Trophoblast cell (in vitro differentiated cells and primary cell): ENCODE data around the gene FBXO47.

Experiments used
- DNase-seq, 2 donors: peaks; one replicate each; pipeline ENCODE4 v3.0.0-alpha.2; 2016
- H2AFZ ChIP-seq: 2 replicates; pipeline ENCODE4 v1.6.1; 2013; ENCODE audit warnings: low read length, moderate library complexity, mild to moderate bottlenecking; ENCODE audit not compliant: insufficient read depth, poor library complexity
- H2AK5ac ChIP-seq: 2 replicates; pipeline ENCODE4 v1.6.1; 2013; ENCODE audit warnings: mild to moderate bottlenecking, low read length
- H2BK120ac ChIP-seq: 2 replicates; pipeline ENCODE4 v1.6.1; 2013; ENCODE audit warnings: low read length, mild to moderate bottlenecking, moderate library complexity; ENCODE audit not compliant: insufficient read depth, poor library complexity
- H2BK12ac ChIP-seq: 2 replicates; pipeline ENCODE4 v1.6.1; 2013; ENCODE audit warnings: mild to moderate bottlenecking, low read length, moderate library complexity
- H2BK5ac ChIP-seq: 2 replicates; pipeline ENCODE4 v1.6.1; 2013; ENCODE audit warnings: low read length, low read depth, moderate library complexity, mild to moderate bottlenecking; ENCODE audit not compliant: poor library complexity
- H3K14ac ChIP-seq: 2 replicates; pipeline ENCODE4 v1.6.1; 2013; ENCODE audit warnings: mild to moderate bottlenecking, low read length
- H3K18ac ChIP-seq: 2 replicates; pipeline ENCODE4 v1.6.1; 2013; ENCODE audit warnings: mild to moderate bottlenecking, low read length
- H3K23ac ChIP-seq: 2 replicates; pipeline ENCODE4 v1.6.1; 2013; ENCODE audit warnings: low read length
- H3K27ac ChIP-seq: 2 replicates; pipeline ENCODE4 v1.5.1; 2013; ENCODE audit warnings: low read depth, mild to moderate bottlenecking, inconsistent platforms, low read length, moderate library complexity
- H3K27me3 ChIP-seq: 2 replicates; pipeline ENCODE4 v1.6.1; 2013; ENCODE audit warnings: inconsistent platforms, mild to moderate bottlenecking, low read length, moderate library complexity; ENCODE audit not compliant: insufficient read depth
- H3K36me3 ChIP-seq, 2 experiments: 1 replicate in 1 of 2; 2 replicates in 1 of 2; pipeline ENCODE4 v1.6.1; 2013; ENCODE audit warnings: low read length in 2 of 2, mild to moderate bottlenecking in 2 of 2, moderate library complexity in 1 of 2; ENCODE audit not compliant: insufficient read depth in 2 of 2, control insufficient read depth in 1 of 2
- H3K4ac ChIP-seq: 2 replicates; pipeline ENCODE4 v1.6.1; 2013; ENCODE audit warnings: low read depth, mild to moderate bottlenecking, low read length, moderate library complexity
- H3K4me1 ChIP-seq, 2 experiments: 1 replicate in 1 of 2; 2 replicates in 1 of 2; pipeline ENCODE4 v1.6.1; 2013; ENCODE audit warnings: low read length in 2 of 2, mild to moderate bottlenecking in 2 of 2, moderate library complexity in 1 of 2; ENCODE audit not compliant: insufficient read depth in 2 of 2, control insufficient read depth in 1 of 2
- H3K4me2 ChIP-seq: 2 replicates; pipeline ENCODE4 v1.6.1; 2013; ENCODE audit warnings: inconsistent platforms, mild to moderate bottlenecking, low read length, moderate library complexity
- H3K4me3 ChIP-seq: 2 replicates; pipeline ENCODE4 v1.5.1; 2013; ENCODE audit warnings: mild to moderate bottlenecking, low read depth, low read length, inconsistent platforms
- H3K79me1 ChIP-seq: one replicate; pipeline ENCODE4 v1.6.1; 2013; ENCODE audit warnings: low read length
- H3K79me2 ChIP-seq: 2 replicates; pipeline ENCODE4 v1.6.1; 2013; ENCODE audit warnings: low read length, mild to moderate bottlenecking; ENCODE audit not compliant: control insufficient read depth, insufficient read depth, poor library complexity
- H3K9ac ChIP-seq: 2 replicates; pipeline ENCODE4 v1.6.1; 2013; ENCODE audit warnings: mild to moderate bottlenecking, low read length
- H3K9me3 ChIP-seq: 2 replicates; pipeline ENCODE4 v1.6.1; 2013; ENCODE audit warnings: low read depth, mild to moderate bottlenecking, control low read depth, inconsistent platforms, low read length; ENCODE audit not compliant: insufficient read depth
- H4K12ac ChIP-seq: 2 replicates; pipeline ENCODE4 v1.6.1; 2013; ENCODE audit warnings: low read depth, mild to moderate bottlenecking, low read length, moderate library complexity
- H4K8ac ChIP-seq: 2 replicates; pipeline ENCODE4 v1.6.1; 2013; ENCODE audit warnings: low read depth, mild to moderate bottlenecking, low read length, moderate library complexity
- H4K91ac ChIP-seq: one replicate; pipeline ENCODE4 v1.6.1; 2013; ENCODE audit warnings: low read depth, mild to moderate bottlenecking, low read length, moderate library complexity
- WGBS: extraction: QIAGEN DNeasy Blood & Tissue Kit; methylation state at CpG from one replicate; pipeline ENCODE4 v1.1.7; 2013; ENCODE audit warnings: missing lambda C conversion rate; ENCODE audit not compliant: insufficient read length, insufficient coverage; ENCODE audit errors: extremely low coverage; 5-methylcytosine and 5-hydroxymethylcytosine counted together

Gene FBXO47

DNA sequence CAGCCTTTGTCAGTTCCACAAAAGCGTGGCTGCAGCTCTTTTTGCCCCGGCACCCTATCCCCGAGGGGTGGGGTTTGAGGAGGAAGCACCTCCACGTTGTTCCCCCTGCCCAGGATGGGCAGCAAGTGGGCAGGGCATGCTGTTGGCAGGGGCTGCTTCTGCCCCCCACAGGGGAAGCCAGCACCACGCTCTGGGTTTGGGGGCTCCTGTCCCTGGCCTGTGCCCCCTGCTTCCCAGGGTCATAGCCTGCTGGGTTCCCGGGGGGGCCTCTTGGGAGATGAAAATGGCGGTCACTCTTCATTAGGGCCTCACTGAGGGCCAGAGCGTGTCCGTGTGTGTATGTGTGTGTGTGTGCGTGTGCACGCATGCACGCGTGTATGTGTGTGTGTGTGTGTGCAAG is 74.6 kb downstream of the FBXO47 start:
- DNase-seq: no peak
- Histone ChIP-seq H3K4me3 (no peak overlapping the region), H2BK5ac (no peak overlapping the region), H3K4me2 (no peak overlapping the region), H3K27ac (no peak overlapping the region), H3K4ac (no peak overlapping the region), H3K9me3 (peaks cover 2% of the 10 kb centered on the region), H3K79me1 (no peaks in the 10 kb centered on the region), H3K36me3 (peaks cover 76 to 84% of the 10 kb centered on the region in 2 experiments), H4K12ac (no peak overlapping the region), H3K4me1 (peaks cover 0 to 4% of the 10 kb centered on the region in 2 experiments), H2BK120ac (no peak overlapping the region), H3K27me3 (no peaks in the 10 kb centered on the region), H3K14ac (no peak overlapping the region), H2AFZ (no peak overlapping the region), H4K8ac (no peak overlapping the region), H3K9ac (no peak overlapping the region), H3K79me2 (no peaks in the 10 kb centered on the region), H2AK5ac (no peak overlapping the region), H2BK12ac (no peak overlapping the region), H3K18ac (no peak overlapping the region), H3K23ac (no peak overlapping the region), H4K91ac (no peak overlapping the region)
- no CpG with 5 or more reads among the region's 13 CpGs for WGBS

DNA sequence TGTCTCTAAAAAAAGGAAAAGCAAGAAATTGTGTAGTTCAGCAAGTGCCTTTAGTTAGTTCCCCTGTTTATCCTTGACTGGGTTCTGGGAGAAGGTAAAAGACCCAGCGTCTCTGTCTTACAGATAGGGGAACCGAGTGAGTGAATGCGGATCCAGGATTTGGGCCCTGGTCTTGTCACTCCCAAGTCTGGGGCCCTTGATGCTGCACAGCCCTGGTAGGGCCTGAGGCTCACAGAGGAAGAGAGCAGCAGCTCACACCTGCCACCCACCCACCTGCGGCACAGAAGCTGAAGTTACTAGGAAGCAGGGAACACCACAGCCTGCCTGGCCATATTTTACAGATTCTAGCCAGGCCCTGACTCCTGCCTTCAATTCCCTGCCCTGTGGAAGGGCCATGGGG is 75.1 kb downstream of the FBXO47 start:
- H3K27me3 ChIP-seq: no peaks in the 10 kb centered on the region
- H3K14ac ChIP-seq: no peak overlapping the region
- no peak overlapping the region for H4K8ac ChIP-seq
- no peak overlapping the region for H2AFZ ChIP-seq
- no peak overlapping the region for H3K18ac ChIP-seq
- no peak for DNase-seq
- H2BK5ac ChIP-seq: no peak overlapping the region
- WGBS: no CpG with 5 or more reads among the region's 4 CpGs
- peaks cover 2% of the 10 kb centered on the region for H3K9me3 ChIP-seq
- no peaks in the 10 kb centered on the region for H3K79me1 ChIP-seq
- peaks cover 78 to 84% of the 10 kb centered on the region in 2 experiments for H3K36me3 ChIP-seq
- H3K4me2 ChIP-seq: no peak overlapping the region
- no peak overlapping the region for H4K91ac ChIP-seq
- no peak overlapping the region for H3K4ac ChIP-seq
- no peak overlapping the region for H4K12ac ChIP-seq
- no peak overlapping the region for H3K27ac ChIP-seq
- H3K23ac ChIP-seq: no peak overlapping the region
- H2BK12ac ChIP-seq: no peak overlapping the region
- no peak overlapping the region for H3K9ac ChIP-seq
- H3K4me1 ChIP-seq: peaks cover 0 to 4% of the 10 kb centered on the region in 2 experiments
- H2AK5ac ChIP-seq: no peak overlapping the region
- no peak overlapping the region for H2BK120ac ChIP-seq
- no peak overlapping the region for H3K4me3 ChIP-seq
- H3K79me2 ChIP-seq: peaks cover 3% of the 10 kb centered on the region

DNA sequence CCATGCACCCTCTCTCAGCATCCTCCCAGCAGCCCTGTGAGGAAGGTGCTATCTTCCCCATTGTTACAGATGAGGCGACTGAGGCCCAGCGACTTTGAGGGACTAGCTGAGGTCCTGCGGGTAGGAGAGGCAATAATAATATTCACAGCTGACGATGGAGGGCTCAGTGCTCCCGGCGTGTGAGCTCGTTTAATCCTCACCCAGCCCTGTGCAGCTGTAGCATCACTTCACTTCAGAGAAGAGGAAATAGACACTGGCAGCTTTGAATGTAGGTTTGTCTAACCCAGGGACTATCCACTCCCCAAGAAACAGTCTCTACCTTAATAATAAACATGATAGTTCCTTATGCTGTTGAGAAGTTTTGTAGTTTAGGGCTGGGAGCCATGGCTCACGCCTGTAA is 75.8 kb downstream of the FBXO47 start:
- H4K12ac ChIP-seq: no peak overlapping the region
- H3K27me3 ChIP-seq: no peaks in the 10 kb centered on the region
- no peak overlapping the region for H3K27ac ChIP-seq
- no peak overlapping the region for H2BK120ac ChIP-seq
- no peak for DNase-seq
- no peak overlapping the region for H3K4me2 ChIP-seq
- H3K23ac ChIP-seq: no peak overlapping the region
- H3K4ac ChIP-seq: no peak overlapping the region
- peaks cover 77 to 83% of the 10 kb centered on the region in 2 experiments for H3K36me3 ChIP-seq
- H2BK5ac ChIP-seq: no peak overlapping the region
- H2AK5ac ChIP-seq: no peak overlapping the region
- H2BK12ac ChIP-seq: no peak overlapping the region
- no peak overlapping the region for H4K91ac ChIP-seq
- H3K79me2 ChIP-seq: peaks cover 3% of the 10 kb centered on the region
- H3K4me1 ChIP-seq: peaks cover 0 to 4% of the 10 kb centered on the region in 2 experiments
- H3K9ac ChIP-seq: no peak overlapping the region
- no peak overlapping the region for H3K18ac ChIP-seq
- no peak overlapping the region for H4K8ac ChIP-seq
- H3K4me3 ChIP-seq: no peak overlapping the region
- H3K79me1 ChIP-seq: no peaks in the 10 kb centered on the region
- H3K9me3 ChIP-seq: peaks cover 2% of the 10 kb centered on the region
- H3K14ac ChIP-seq: no peak overlapping the region
- WGBS: no CpG with 5 or more reads among the region's 8 CpGs
- H2AFZ ChIP-seq: no peak overlapping the region

DNA sequence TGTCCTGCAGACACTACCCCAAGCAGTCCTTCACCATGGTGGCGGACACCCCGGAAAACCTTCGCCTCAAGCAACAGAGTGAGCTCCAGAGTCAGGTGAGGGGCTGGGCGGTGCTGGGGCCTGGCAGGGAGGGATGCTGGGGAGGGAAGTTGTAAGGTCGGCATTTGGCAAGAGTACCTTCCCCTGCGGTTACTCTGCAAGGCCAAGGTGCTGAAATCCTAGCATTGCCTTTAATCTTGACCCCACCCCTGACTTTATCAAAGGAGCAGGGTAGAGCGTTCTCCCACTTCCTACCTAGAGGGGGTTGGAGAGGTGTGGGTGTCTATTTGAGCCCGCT is 76.8 kb downstream of the FBXO47 start:
- WGBS: no CpG with 5 or more reads among the region's 8 CpGs

More for the DNA sequence above, 76.8 kb downstream of the FBXO47 start:
- H3K4me2 ChIP-seq: no peak overlapping the region
- no peak overlapping the region for H3K18ac ChIP-seq
- H2BK5ac ChIP-seq: no peak overlapping the region
- H3K79me1 ChIP-seq: no peaks in the 10 kb centered on the region
- no peak overlapping the region for H4K8ac ChIP-seq
- H4K12ac ChIP-seq: no peak overlapping the region
- peaks cover 2% of the 10 kb centered on the region for H3K9me3 ChIP-seq
- no peak overlapping the region for H3K23ac ChIP-seq
- H3K79me2 ChIP-seq: peaks cover 3% of the 10 kb centered on the region
- H4K91ac ChIP-seq: no peak overlapping the region
- no peak overlapping the region for H2AFZ ChIP-seq
- no peak overlapping the region for H3K27ac ChIP-seq
- no peak overlapping the region for H2BK12ac ChIP-seq
- no peak overlapping the region for H3K4me3 ChIP-seq
- no peak for DNase-seq
- no peak overlapping the region for H3K14ac ChIP-seq
- H3K36me3 ChIP-seq: peaks cover 75 to 78% of the 10 kb centered on the region in 2 experiments
- no peaks in the 10 kb centered on the region for H3K27me3 ChIP-seq
- H3K9ac ChIP-seq: no peak overlapping the region
- H2BK120ac ChIP-seq: no peak overlapping the region
- no peak overlapping the region for H3K4ac ChIP-seq
- H2AK5ac ChIP-seq: no peak overlapping the region
- H3K4me1 ChIP-seq: peaks cover 3 to 4% of the 10 kb centered on the region in 2 experiments
